Neutrophil (primary cell): ENCODE results near the gene VPS8.

Experiments used
- H3K27ac ChIP-seq: fragments of 200-600 bp; sonication (generic); 2 replicates; pipeline ENCODE4 v1.5.1; 2016; ENCODE audit warnings: mild to moderate bottlenecking, moderate library complexity
- H3K27me3 ChIP-seq: fragments of 200-600 bp; sonication (generic); 2 replicates; pipeline ENCODE4 v1.6.0; 2016; ENCODE audit warnings: mild to moderate bottlenecking
- H3K36me3 ChIP-seq: fragments of 200-600 bp; sonication (generic); 2 replicates; pipeline ENCODE4 v1.5.1; 2017
- H3K4me1 ChIP-seq, 2 experiments: fragments of 200-600 bp in 1 of 2; sonication (generic) in 1 of 2; 1 replicate in 1 of 2; 2 replicates in 1 of 2; pipeline versions ENCODE4 v1.5.1 to v1.6.1; 2013 to 2016; ENCODE audit warnings: low read depth in 1 of 2, low read length in 1 of 2, mild to moderate bottlenecking in 1 of 2, moderate library complexity in 1 of 2; ENCODE audit not compliant: control insufficient read depth in 1 of 2, insufficient read depth in 1 of 2
- H3K4me3 ChIP-seq, 2 experiments: fragments of 200-600 bp in 1 of 2; sonication (generic) in 1 of 2; 1 replicate in 1 of 2; 2 replicates in 1 of 2; pipeline ENCODE4 v1.5.1; 2013 to 2016; ENCODE audit warnings: low read depth in 1 of 2, low read length in 1 of 2, mild to moderate bottlenecking in 1 of 2, moderate library complexity in 1 of 2
- H3K9me3 ChIP-seq: fragments of 200-600 bp; sonication (generic); 2 replicates; pipeline ENCODE4 v1.5.1; 2016
- TF ChIP-seq, protein P1 (sequence below): fragments of 200-600 bp; sonication (generic); IDR thresholded peaks from 2 replicates; pipeline ENCODE4 v1.5.1; 2016; ENCODE audit warnings: antibody characterized with exemption

Gene VPS8

DNA sequence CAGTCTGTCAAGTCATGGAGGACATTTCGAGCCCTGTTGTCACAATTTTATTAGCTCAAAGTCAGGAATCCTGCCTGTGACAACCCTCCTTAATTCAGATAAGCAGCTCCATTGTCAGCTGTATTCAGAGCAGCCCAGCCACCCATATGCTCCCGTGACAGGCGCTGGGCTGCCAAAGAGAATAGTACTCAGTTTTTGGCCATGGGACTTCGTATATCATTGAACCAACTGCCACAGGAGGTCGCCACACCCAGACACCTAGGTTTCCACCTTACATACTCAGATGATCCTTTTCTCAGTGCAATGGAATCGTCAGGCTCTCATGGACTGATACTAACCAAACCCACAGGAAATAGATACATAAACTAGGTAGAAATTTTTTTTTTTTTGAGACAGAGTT lies 240.7 kb downstream of the VPS8 start:
- Histone ChIP-seq H3K4me1 (no peaks in the 10 kb centered on the region), H3K27ac (no peak overlapping the region), H3K36me3 (peaks cover 78% of the 10 kb centered on the region), H3K9me3 (no peaks in the 10 kb centered on the region), H3K4me3 (no peak overlapping the region), H3K27me3 (no peaks in the 10 kb centered on the region)
- TF ChIP-seq, protein P1, sequence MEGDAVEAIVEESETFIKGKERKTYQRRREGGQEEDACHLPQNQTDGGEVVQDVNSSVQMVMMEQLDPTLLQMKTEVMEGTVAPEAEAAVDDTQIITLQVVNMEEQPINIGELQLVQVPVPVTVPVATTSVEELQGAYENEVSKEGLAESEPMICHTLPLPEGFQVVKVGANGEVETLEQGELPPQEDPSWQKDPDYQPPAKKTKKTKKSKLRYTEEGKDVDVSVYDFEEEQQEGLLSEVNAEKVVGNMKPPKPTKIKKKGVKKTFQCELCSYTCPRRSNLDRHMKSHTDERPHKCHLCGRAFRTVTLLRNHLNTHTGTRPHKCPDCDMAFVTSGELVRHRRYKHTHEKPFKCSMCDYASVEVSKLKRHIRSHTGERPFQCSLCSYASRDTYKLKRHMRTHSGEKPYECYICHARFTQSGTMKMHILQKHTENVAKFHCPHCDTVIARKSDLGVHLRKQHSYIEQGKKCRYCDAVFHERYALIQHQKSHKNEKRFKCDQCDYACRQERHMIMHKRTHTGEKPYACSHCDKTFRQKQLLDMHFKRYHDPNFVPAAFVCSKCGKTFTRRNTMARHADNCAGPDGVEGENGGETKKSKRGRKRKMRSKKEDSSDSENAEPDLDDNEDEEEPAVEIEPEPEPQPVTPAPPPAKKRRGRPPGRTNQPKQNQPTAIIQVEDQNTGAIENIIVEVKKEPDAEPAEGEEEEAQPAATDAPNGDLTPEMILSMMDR = no peak

DNA sequence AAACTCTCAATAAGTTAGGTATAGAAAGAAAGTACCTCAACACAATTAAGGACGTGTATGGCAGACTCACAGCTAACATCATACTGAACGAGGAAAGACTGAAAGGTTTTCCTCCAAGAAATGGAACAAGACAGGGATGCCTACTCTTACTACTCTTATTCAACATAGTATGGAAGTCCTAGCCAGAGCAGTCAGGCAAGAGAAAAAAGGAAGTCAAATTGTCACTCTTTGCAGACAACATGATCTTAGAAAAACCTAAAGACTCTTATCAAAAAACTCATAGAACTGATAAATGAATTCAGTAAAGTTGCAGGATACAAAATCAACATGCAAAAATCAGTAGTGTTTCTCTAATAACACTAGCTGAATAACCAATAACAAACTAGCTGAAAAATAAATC lies 244.9 kb downstream of the VPS8 start:
- H3K27ac ChIP-seq = no peak overlapping the region
- no peaks in the 10 kb centered on the region for H3K27me3 ChIP-seq
- TF ChIP-seq, protein P1 = no peak
- H3K36me3 ChIP-seq = peaks cover 35% of the 10 kb centered on the region
- peaks cover 11 to 18% of the 10 kb centered on the region in 2 experiments for H3K4me1 ChIP-seq
- H3K9me3 ChIP-seq = no peaks in the 10 kb centered on the region
- no peak overlapping the region for H3K4me3 ChIP-seq

DNA sequence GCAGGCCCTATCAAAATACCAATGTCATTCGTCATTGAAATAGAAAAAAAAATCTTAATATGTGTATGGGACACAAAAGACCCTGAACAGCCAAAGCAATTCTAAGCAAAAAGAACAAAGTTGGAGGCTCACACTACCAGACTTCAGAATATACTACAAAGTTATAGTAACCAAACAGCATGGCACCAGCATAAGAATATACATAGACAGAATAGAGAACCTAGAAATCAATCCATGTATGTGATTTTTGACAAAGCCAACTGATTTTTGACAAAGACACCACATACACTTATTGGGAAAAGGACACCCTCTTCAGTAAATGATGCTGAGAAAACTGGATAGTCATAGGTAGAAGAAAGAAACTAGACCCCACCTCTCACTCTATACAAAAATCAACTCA lies 245.9 kb downstream of the VPS8 start:
- H3K9me3 ChIP-seq = no peaks in the 10 kb centered on the region
- no peak overlapping the region for H3K4me3 ChIP-seq
- H3K27ac ChIP-seq = no peak overlapping the region
- TF ChIP-seq, protein P1 = no peak
- peaks cover 26% of the 10 kb centered on the region for H3K36me3 ChIP-seq
- peaks cover 11 to 18% of the 10 kb centered on the region in 2 experiments for H3K4me1 ChIP-seq
- H3K27me3 ChIP-seq = no peaks in the 10 kb centered on the region

DNA sequence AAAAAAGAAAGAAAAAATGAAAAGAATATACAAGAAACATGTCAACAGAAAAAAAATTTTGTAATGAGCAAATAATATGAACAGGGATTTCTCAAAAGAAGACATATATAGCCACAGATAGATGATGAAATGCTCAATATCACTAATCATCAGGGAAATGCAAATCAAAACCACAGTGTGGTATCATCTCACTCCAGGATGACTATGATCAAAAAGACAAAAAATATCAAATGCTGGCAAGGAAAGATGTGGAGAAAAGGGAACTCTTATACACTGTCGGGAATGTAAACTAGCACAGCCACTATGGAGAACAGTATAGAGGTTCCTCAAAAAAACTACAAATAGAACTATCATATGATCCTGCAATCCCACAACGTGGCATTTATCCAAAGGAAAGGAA lies 246.8 kb downstream of the VPS8 start:
- Histone ChIP-seq H3K27me3 (no peaks in the 10 kb centered on the region), H3K36me3 (peaks cover 17% of the 10 kb centered on the region), H3K27ac (no peak overlapping the region), H3K9me3 (no peaks in the 10 kb centered on the region), H3K4me3 (no peak overlapping the region), H3K4me1 (peaks cover 11 to 18% of the 10 kb centered on the region in 2 experiments)
- TF ChIP-seq, protein P1 = no peak

DNA sequence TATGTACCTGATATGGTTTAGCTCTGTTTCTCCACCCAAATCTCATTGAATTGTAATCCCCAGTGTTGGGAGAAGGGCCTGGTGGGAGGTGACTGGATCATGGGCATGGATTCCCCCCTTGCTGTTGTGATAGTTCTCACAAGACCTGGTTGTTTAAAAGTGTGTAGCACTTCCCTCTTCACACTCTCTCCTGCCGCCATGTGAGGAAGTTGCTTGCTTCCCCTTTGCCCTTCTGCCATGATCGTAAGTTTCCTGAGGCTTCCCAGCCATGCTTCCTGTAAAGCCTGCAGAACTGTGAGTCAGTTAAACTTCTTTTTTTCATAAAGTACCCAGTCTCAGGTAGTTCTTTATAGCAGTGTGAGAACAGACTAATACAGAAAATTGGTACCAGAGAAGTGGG lies 247.8 kb downstream of the VPS8 start:
- peak overlapping the region; percentile 62 for H3K27ac ChIP-seq
- H3K27me3 ChIP-seq = no peaks in the 10 kb centered on the region
- peaks cover 7% of the 10 kb centered on the region for H3K36me3 ChIP-seq
- H3K4me3 ChIP-seq = peak overlapping the region in 1 of 2 experiments; percentile 21
- no peaks in the 10 kb centered on the region for H3K9me3 ChIP-seq
- peaks cover 11 to 18% of the 10 kb centered on the region in 2 experiments for H3K4me1 ChIP-seq
- TF ChIP-seq, protein P1 = no peak

DNA sequence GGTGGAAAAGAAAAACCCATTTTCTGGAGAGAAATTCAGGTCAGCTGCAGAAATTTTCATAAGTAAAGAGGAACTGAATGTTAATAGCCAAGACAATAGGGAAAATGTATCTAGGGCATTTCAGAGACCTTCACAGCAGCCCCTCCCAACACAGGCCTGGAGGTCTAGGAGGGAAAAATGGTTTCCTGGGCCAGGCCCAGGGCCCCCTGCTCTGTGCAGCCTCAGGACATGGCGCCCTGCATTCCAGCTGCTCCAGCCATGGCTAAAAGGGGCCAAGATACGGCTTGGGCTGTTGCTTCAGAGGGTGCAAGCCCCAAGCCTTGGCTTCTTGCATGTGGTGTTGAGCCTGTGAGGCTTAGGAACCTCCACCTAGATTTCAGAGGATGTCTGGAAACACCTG lies 248.7 kb downstream of the VPS8 start:
- Histone ChIP-seq H3K4me3 (no peak overlapping the region), H3K27me3 (no peaks in the 10 kb centered on the region), H3K9me3 (no peaks in the 10 kb centered on the region), H3K36me3 (peaks cover under 1% of the 10 kb centered on the region), H3K4me1 (peaks cover 11 to 18% of the 10 kb centered on the region in 2 experiments), H3K27ac (no peak overlapping the region)
- TF ChIP-seq, protein P1 = no peak
